Skeletal muscle tissue (tissue), 4 donors: ENCODE data around the gene TMEM62. TPM values are rescaled to one million over a fixed set of nuclear protein-coding genes. Genes with fewer than 3 reads are reported as not detected.
"Not testable (repeated sequence)": the region's sequence is repeated elsewhere in the genome, so short reads cannot be mapped to it uniquely, and the experiment has no call there.

ENCODE experiments used
- H3K27ac ChIP-seq: one replicate; pipeline ENCODE4 v1.7.0; 2013; ENCODE audit warnings: mild to moderate bottlenecking, low read depth, low read length, inconsistent platforms
- H3K27me3 ChIP-seq, 3 donors: one replicate each; pipeline ENCODE4 v1.7.0; 2013; ENCODE audit warnings: low read length in 3 of 3; ENCODE audit not compliant: control insufficient read depth in 3 of 3, insufficient read depth in 3 of 3
- H3K36me3 ChIP-seq, 3 donors: one replicate each; pipeline ENCODE4 v1.7.0; 2013; ENCODE audit warnings: low read length in 3 of 3; ENCODE audit not compliant: control insufficient read depth in 3 of 3, insufficient read depth in 3 of 3
- H3K4me1 ChIP-seq, 3 donors: one replicate each; pipeline ENCODE4 v1.7.0; 2013; ENCODE audit warnings: low read length in 3 of 3, mild to moderate bottlenecking in 3 of 3; ENCODE audit not compliant: control insufficient read depth in 3 of 3, insufficient read depth in 3 of 3
- H3K4me3 ChIP-seq, 3 donors: one replicate each; pipeline ENCODE4 v1.7.0; 2013; ENCODE audit warnings: low read length in 3 of 3
- H3K9ac ChIP-seq, 3 donors: one replicate each; pipeline ENCODE4 v1.7.0; 2013; ENCODE audit warnings: low read length in 3 of 3, mild to moderate bottlenecking in 3 of 3, moderate library complexity in 2 of 3, low read depth in 1 of 3
- H3K9me3 ChIP-seq, 3 donors: one replicate each; pipeline ENCODE4 v1.7.0; 2013; ENCODE audit warnings: low read length in 3 of 3; ENCODE audit not compliant: control insufficient read depth in 3 of 3
- total RNA-seq: library from RNA; depleted of rRNA; stranded (reverse); fragments of >200 nt; gene quantifications from one replicate; pipeline ENCODE4 v1.2.3, GENCODE V29; 2014
- donor health status: Osteomylitis.

The TMEM62 gene
- total RNA-seq, 1 donor from 2014 or later, result 8.4 TPM

DNA sequence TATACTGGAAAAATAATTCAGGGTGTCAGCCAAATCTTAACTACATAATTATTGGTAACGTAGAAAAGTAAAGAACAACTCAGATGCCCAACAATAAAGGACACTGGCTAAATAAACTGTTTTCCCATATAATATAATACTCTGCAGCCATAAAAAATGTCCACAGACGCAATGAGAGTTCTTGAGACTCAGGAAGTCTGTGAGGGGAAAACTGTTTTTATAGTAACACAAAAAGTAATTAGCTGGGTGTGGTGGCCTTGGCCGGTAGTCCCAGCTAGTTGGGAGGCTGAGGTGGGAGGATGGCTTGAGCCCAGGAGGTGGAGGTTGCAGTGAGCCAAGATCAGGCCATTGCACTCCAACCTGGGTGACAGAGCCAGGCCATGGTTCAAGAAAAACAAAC, 22.0 kb upstream of the TMEM62 start:
- H3K27me3 ChIP-seq, result no peaks in the 10 kb centered on the region
- H3K9ac ChIP-seq, result no peak overlapping the region
- H3K4me3 ChIP-seq, result no peak overlapping the region
- H3K9me3 ChIP-seq, result no peaks in the 10 kb centered on the region
- no peak overlapping the region for H3K27ac ChIP-seq
- no peaks in the 10 kb centered on the region for H3K36me3 ChIP-seq
- peaks cover 0 to 4% (median 0%) of the 10 kb centered on the region in 3 donors for H3K4me1 ChIP-seq

DNA sequence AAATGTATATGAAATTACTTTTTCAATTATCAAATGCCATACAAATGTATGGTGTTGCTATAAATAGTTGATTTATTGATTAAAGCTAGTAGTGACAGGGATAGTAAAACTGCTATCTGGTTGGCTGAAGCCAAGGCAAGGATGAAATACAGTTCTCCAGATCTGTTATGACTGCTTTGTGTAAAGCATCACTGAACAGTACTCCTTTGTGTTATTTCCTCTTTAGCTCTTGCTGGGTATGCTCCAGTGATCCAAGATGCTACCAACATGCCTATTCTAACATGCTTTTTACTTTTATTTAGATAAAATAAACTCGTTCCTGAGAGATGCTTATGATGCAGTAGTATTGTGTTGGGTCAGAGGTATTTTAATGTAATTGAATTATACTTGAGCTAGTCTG, 15.1 kb upstream of the TMEM62 start:
- no peak overlapping the region for H3K9ac ChIP-seq
- peaks cover 0 to 3% (median 0%) of the 10 kb centered on the region in 3 donors for H3K27me3 ChIP-seq
- no peak overlapping the region for H3K27ac ChIP-seq
- no peaks in the 10 kb centered on the region for H3K36me3 ChIP-seq
- no peak overlapping the region for H3K4me3 ChIP-seq
- H3K4me1 ChIP-seq, result peaks cover 0 to 9% (median 7%) of the 10 kb centered on the region in 3 donors
- H3K9me3 ChIP-seq, result no peaks in the 10 kb centered on the region

DNA sequence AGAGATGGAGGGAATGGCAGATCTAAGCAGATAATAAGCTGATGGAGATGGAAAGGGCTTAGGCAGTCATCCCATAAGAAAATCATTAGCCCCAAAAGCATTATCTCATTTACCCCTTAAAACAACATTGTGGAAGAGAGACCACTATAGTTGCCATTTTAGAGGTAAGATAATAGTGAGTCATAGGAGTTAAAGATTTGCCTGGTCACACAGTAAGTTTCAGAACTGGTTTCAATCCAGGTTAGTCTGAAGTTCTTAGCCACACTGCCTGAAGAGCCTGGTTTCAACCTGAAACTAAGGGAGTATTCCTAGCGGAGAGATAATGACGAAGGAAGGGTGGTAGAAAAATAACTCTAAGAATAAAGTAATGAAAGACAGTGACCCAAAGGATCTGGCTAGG, 14.6 kb upstream of the TMEM62 start:
- H3K27ac ChIP-seq, result no peak overlapping the region
- no peaks in the 10 kb centered on the region for H3K9me3 ChIP-seq
- H3K4me3 ChIP-seq, result no peak overlapping the region
- no peak overlapping the region for H3K9ac ChIP-seq
- H3K4me1 ChIP-seq, result peaks cover 0 to 9% (median 7%) of the 10 kb centered on the region in 3 donors
- no peaks in the 10 kb centered on the region for H3K36me3 ChIP-seq
- H3K27me3 ChIP-seq, result peaks cover 0 to 3% (median 0%) of the 10 kb centered on the region in 3 donors

DNA sequence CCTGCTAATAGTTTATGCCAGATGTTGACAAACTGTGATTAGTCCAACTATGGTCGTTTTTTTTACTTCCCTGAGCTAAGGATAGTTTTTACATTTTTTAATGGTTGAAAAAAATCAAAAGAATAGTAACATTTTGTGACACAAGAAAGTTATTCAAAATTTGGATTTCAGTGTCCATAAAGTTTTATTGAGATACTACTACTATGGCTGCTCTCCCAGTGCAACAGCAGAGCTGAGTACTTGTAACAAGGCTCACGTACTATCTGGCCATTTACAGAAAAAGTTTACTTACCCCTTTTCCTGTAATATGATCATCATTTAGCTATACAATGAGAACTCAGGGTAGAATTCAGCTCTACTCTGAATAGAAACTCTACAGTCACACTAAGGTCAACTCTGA, 11.5 kb upstream of the TMEM62 start:
- H3K9ac ChIP-seq, result no peak overlapping the region
- peaks cover 0 to 9% (median 7%) of the 10 kb centered on the region in 3 donors for H3K4me1 ChIP-seq
- no peak overlapping the region for H3K4me3 ChIP-seq
- no peak overlapping the region for H3K27ac ChIP-seq
- no peaks in the 10 kb centered on the region for H3K36me3 ChIP-seq
- H3K27me3 ChIP-seq, result peaks cover 0 to 3% (median 0%) of the 10 kb centered on the region in 3 donors
- no peaks in the 10 kb centered on the region for H3K9me3 ChIP-seq

DNA sequence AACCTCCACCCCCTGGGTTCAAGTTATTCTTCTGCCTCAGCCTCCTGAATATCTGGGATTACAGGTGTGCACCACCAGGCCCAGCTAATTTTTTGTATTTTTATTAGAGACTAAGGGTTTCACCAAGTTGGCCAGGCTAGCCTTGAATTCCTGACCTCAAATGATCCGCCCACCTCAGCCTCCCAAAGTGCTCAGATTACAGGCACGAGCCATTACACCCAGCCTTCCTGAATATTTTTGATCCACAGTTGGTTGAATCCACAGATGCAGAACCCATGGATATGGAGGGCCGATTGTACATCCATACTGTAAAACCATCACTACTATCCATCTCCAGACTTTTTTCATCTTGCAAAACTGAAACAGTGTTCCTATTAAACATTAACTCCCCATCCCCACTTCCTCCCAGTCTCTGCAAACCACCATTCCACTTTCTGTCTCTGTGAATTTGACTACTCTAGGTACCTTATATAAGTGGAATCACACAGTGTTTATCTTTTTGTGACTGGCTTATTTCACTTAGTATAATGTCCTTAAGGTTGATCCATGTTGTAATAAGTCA, 8.2 kb upstream of the TMEM62 start:
- no peak overlapping the region for H3K9ac ChIP-seq
- H3K4me3 ChIP-seq, result no peak overlapping the region
- H3K27ac ChIP-seq, result no peak overlapping the region
- H3K9me3 ChIP-seq, result no peaks in the 10 kb centered on the region
- H3K36me3 ChIP-seq, result no peaks in the 10 kb centered on the region
- peaks cover 0 to 9% (median 7%) of the 10 kb centered on the region in 3 donors for H3K4me1 ChIP-seq
- H3K27me3 ChIP-seq, result peaks cover 0 to 3% (median 0%) of the 10 kb centered on the region in 3 donors

DNA sequence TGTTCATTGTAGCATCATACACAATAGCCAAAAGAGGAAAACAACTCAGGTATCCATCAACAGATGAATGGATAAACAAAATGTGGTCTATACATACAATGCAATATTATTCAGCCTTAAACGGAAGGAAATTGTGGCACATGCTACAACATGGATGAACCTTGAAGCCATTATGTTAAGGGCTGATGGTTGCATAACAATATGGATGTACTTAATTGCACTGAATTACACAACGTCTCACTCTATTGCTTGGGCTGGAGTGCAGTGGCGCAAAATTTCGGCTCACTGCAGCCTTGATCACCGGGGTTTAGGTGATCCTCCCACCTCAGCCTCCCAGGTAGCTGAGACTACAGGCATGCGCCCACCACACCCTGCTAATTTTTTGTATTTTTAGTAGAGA, 7.0 kb upstream of the TMEM62 start:
- Histone ChIP-seq H3K27ac (no peak overlapping the region), H3K4me3 (no peak overlapping the region), H3K27me3 (no peaks in the 10 kb centered on the region), H3K9ac (no peak overlapping the region), H3K9me3 (no peaks in the 10 kb centered on the region), H3K4me1 (peaks cover 0 to 9% (median 7%) of the 10 kb centered on the region in 3 donors), H3K36me3 (no peaks in the 10 kb centered on the region)

DNA sequence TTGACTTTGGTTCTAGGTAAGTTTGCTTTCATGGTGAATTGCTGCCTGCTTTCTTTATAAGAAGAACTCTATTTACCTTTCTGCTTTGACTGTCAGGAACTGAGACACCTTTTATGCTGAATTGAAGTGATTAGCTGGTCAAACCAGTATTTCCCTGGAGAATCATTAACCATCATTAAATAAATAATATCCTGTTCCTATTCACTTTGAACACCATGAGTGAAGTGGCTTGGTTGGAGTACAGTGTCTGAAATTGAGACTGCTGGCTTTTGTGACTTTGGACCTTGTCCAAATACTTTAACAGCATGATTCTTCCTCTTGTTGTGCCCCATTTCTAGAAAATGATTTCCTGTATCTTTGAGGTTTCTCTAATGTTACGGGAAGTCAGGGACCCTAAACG, 5.6 kb upstream of the TMEM62 start:
- no peaks in the 10 kb centered on the region for H3K27me3 ChIP-seq
- peaks cover 0 to 6% (median 4%) of the 10 kb centered on the region in 3 donors for H3K4me1 ChIP-seq
- H3K4me3 ChIP-seq, result no peak overlapping the region
- H3K9me3 ChIP-seq, result no peaks in the 10 kb centered on the region
- H3K36me3 ChIP-seq, result no peaks in the 10 kb centered on the region
- no peak overlapping the region for H3K27ac ChIP-seq
- no peak overlapping the region for H3K9ac ChIP-seq

DNA sequence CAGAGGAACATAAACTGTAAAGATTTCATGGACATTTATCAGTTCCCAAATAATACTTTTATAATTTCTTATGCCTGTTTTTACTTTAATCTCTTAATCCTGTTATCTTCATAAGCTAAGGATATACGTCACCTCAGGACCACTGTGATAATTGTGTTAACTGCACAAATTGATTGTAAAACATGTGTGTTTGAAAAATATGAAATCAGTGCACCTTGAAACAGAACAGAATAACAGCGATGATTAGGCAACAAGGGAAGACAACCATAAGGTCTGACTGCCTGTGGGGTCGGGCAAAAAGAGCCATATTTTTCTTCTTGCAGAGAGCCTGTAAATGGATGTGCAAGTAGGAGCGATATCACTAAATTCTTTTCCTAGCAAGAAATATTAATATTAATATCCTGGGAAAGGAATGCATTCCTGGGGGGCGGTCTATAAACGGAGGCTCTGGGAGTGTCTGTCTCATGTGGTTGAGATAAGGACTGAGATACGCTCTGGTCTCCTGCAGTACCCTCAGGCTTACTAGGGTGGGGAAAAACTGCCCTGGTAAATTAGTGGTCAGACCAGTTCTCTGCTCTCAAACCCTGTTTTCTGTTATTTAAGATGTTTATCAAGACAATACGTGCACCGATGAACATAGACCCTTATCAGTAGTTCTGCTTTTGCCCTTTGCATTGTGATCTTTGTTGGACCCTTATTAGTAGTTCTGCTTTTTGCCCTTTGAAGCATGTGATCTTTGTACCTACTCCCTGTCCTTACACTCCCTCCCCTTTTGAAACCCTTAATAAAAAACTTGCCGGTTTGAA, 5.0 kb upstream of the TMEM62 start:
- H3K27me3 ChIP-seq, H3K9ac ChIP-seq, H3K4me3 ChIP-seq, H3K9me3 ChIP-seq, H3K36me3 ChIP-seq, H3K4me1 ChIP-seq, H3K27ac ChIP-seq: not testable (repeated sequence)

DNA sequence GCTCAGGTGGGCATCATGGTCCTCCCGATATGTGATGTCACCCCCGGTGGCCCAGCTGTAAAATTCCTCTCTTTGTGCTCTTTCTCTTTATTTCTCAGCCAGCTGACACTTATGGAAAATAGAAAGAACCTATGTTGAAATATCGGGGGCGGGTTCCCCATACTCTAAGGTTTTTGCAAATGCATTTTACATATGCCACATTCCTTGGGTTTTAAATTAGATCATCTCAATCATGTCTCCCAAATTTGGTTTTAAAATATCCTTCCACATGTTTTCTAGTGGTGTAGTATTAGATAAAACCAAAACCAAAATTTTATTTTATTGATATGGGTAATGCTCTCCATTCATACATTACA, 4.4 kb upstream of the TMEM62 start:
- Histone ChIP-seq H3K9ac (no peak overlapping the region), H3K4me3 (no peak overlapping the region), H3K27me3 (no peaks in the 10 kb centered on the region), H3K27ac (no peak overlapping the region), H3K36me3 (no peaks in the 10 kb centered on the region), H3K4me1 (peaks cover 0 to 4% (median 3%) of the 10 kb centered on the region in 3 donors), H3K9me3 (no peaks in the 10 kb centered on the region)

DNA sequence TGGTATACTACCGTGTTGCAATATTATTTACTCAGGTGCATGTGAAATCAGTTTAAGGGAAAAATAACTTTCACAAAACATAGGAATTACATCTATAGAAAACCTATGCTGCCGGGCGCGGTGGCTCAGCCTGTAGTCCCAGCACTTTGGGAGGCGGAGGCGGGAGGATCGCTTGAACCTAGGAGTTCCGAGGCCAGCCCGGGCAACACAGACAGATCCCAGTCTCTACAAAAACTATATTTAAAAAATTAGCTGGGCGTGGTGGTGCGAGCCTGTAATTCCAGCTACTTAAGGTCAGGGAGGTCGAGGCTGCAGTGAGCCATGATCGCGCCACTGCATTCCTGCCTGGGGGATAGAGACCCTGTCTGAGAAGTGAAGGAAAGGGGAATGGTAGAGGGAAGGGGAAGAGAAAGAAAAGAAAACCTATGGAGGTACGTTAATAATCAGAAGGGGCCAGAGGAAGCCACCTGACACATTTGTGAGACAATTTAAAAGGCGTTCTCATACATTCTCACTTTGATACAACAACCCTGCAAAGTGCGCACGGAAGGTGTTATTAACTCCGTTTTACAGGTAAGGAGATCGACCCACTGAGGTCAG, 456 bp upstream of the TMEM62 start:
- Histone ChIP-seq H3K27ac (peak overlapping the region; percentile 56), H3K27me3 (no peaks in the 10 kb centered on the region), H3K4me3 (peak overlapping the region; percentile 87 to 92 (median 92)), H3K9ac (peak overlapping the region; percentile 82 to 91 (median 91)), H3K4me1 (peaks cover 6 to 13% (median 8%) of the 10 kb centered on the region in 3 donors), H3K9me3 (no peaks in the 10 kb centered on the region), H3K36me3 (peaks cover 10 to 14% (median 12%) of the 10 kb centered on the region in 3 donors)
